K562 (cell line): Measurements from ENCODE around the gene CEP76. TPM values are rescaled to one million over a fixed set of nuclear protein-coding genes. Genes with fewer than 3 reads are reported as not detected.
"Not testable (repeated sequence)": the region's sequence is repeated elsewhere in the genome, so short reads cannot be mapped to it uniquely, and the experiment has no call there.

Experiments used
- ATAC-seq: fragments of 200-7000 bp; cut with Tn5 transposase; 3 replicates; pipeline ENCODE4 v1.9.1; 2020; ENCODE audit warnings: moderate library complexity
- BruUV-seq: library from RNA; stranded (reverse); fragments of 400-500 nt; replicated peaks from 2 replicates; lab custom pipeline; 2021; lab: Mats Ljungman, UMichigan
- CTCF ChIA-PET: fragments of 300-600 bp; formaldehyde crosslinking; extraction: SDS; loops from one replicate; lab custom pipeline; 2021; ENCODE audit warnings: low intra/inter-chr PET ratio; lab: Yijun Ruan, JAX
- POLR2A ChIA-PET: fragments of 300-600, 350-650 bp; sonication (Branson Sonifier 250); formaldehyde crosslinking; extraction: SDS; loops from one replicate; lab custom pipeline; 2021; ENCODE audit warnings: antibody characterized with exemption, inconsistent platforms; lab: Yijun Ruan, JAX
- DNase-seq, 4 experiments: peaks; one replicate each; pipeline versions ENCODE4 v3.0.0 to v3.0.0-alpha.2; 2011 to 2018; ENCODE audit warnings: low spot score in 3 of 4, mixed read lengths in 3 of 4; ENCODE audit errors: extremely low read depth in 1 of 4
- FAIRE-seq: peaks from 2 replicates; lab custom pipeline; 2011; peaks lifted over from hg19 to GRCh38; lab: Jason Lieb, UNC
- H2AFZ ChIP-seq: 2 replicates; pipeline ENCODE4 v1.6.0; 2011; ENCODE audit warnings: low read depth, low read length, control low read depth, inconsistent platforms
- H3K27ac ChIP-seq: fragments of 200-600 bp; 3 replicates; pipeline ENCODE4 v1.8.0; 2011; ENCODE audit warnings: low read depth, mild to moderate bottlenecking, control low read depth, inconsistent platforms, low read length, moderate library complexity, mixed read lengths; ENCODE audit errors: extremely low read depth
- H3K27me3 ChIP-seq, 2 experiments: fragments of 300-600 bp in 1 of 2; 2 replicates in 1 of 2; 3 replicates in 1 of 2; pipeline versions ENCODE4 v1.6.0 to v1.8.0; 2011; ENCODE audit warnings: inconsistent platforms in 2 of 2, low read length in 2 of 2, mild to moderate bottlenecking in 1 of 2, mixed read lengths in 1 of 2, moderate library complexity in 1 of 2; ENCODE audit not compliant: control insufficient read depth in 2 of 2, insufficient read depth in 2 of 2
- H3K36me3 ChIP-seq: fragments of 300-600 bp; 3 replicates; pipeline ENCODE4 v1.8.0; 2011; ENCODE audit warnings: mild to moderate bottlenecking, low read length, inconsistent platforms; ENCODE audit not compliant: control insufficient read depth, insufficient read depth
- H3K4me1 ChIP-seq, 2 experiments: fragments of 200-600 bp in 1 of 2; replicated peaks in 1 of 2; 2 replicates in 1 of 2; 3 replicates in 1 of 2; pipeline versions ENCODE4 v1.5.1 to v1.8.0; 2011; ENCODE audit warnings: inconsistent platforms in 2 of 2, low read length in 2 of 2, mild to moderate bottlenecking in 1 of 2, mixed read lengths in 1 of 2, moderate library complexity in 1 of 2; ENCODE audit not compliant: control insufficient read depth in 2 of 2, insufficient read depth in 2 of 2
- H3K4me2 ChIP-seq: 2 replicates; pipeline ENCODE4 v1.6.1; 2011; ENCODE audit warnings: low read length, control low read depth, inconsistent platforms, mixed read lengths; ENCODE audit not compliant: insufficient read depth
- H3K4me3 ChIP-seq: fragments of 200-600 bp; sonication (generic), shearing (Covaris generic); 2 replicates; pipeline ENCODE4 v1.5.1; 2016; ENCODE audit warnings: control low read depth, inconsistent platforms
- H3K79me2 ChIP-seq: fragments of 200-600 bp; 3 replicates; pipeline ENCODE4 v1.8.0; 2011; ENCODE audit warnings: low read length, inconsistent platforms; ENCODE audit not compliant: control insufficient read depth, insufficient read depth
- H3K9ac ChIP-seq, 2 experiments: 2 replicates each; pipeline versions ENCODE4 v1.6.0 to v1.6.1; 2011; ENCODE audit warnings: low read depth in 2 of 2, low read length in 2 of 2, control low read depth in 1 of 2, inconsistent platforms in 1 of 2, mild to moderate bottlenecking in 1 of 2, mixed read lengths in 1 of 2; ENCODE audit not compliant: insufficient read depth in 1 of 2
- H3K9me1 ChIP-seq: one replicate; pipeline ENCODE4 v1.6.0; 2011; ENCODE audit warnings: inconsistent platforms, mild to moderate bottlenecking, low read length, moderate library complexity; ENCODE audit not compliant: control insufficient read depth, insufficient read depth
- H3K9me3 ChIP-seq: replicated peaks from 2 replicates; pipeline ENCODE4 v1.5.1; 2011; ENCODE audit warnings: low read depth, low read length, inconsistent platforms; ENCODE audit not compliant: control insufficient read depth, insufficient read depth
- H4K20me1 ChIP-seq: replicated peaks from 2 replicates; pipeline ENCODE4 v1.6.1; 2011; ENCODE audit warnings: low read length, inconsistent platforms, mixed read lengths; ENCODE audit not compliant: control insufficient read depth, insufficient read depth
- ETV1 ChIP-seq: fragments of 450-650 bp; conservative IDR thresholded peaks from 2 replicates; pipeline ENCODE4 v1.6.1; 2016; ENCODE audit warnings: missing genetic modification characterization, control low read depth, low read depth, missing compliant biosample characterization
- KAT7 ChIP-seq: sonication (generic); formaldehyde crosslinking; IDR thresholded peaks from 2 replicates; pipeline ENCODE4 v1.8.0; 2022; ENCODE audit warnings: missing genetic modification reagents, mild to moderate bottlenecking, borderline replicate concordance
- POLR2AphosphoS2 ChIP-seq: IDR thresholded peaks from 2 replicates; pipeline ENCODE4 v1.6.1; 2012; ENCODE audit warnings: low read length, improper control_type of control experiment
- ZNF146 ChIP-seq: IDR thresholded peaks from one replicate; pipeline ENCODE4 v1.6.1; 2018; ENCODE audit warnings: missing compliant biosample characterization; ENCODE audit not compliant: unreplicated experiment
- ZNF384 ChIP-seq: IDR thresholded peaks from 2 replicates; pipeline ENCODE4 v1.6.1; 2012; ENCODE audit warnings: low read depth, low read length, improper control_type of control experiment
- WGBS: fragments of 100-300 bp; shearing (Covaris generic); methylation state at CpG from one replicate; pipeline ENCODE4 v1.1.6; 2016; ENCODE audit warnings: low coverage, mixed read lengths; ENCODE audit not compliant: insufficient coverage; ENCODE audit errors: missing lambda C conversion rate; 5-methylcytosine and 5-hydroxymethylcytosine counted together
- in situ Hi-C: fragments of 300-500 bp; cut with MboI; formaldehyde crosslinking; loops from 4 replicates; pipeline ENCODE4 v1.15.0; 2018; ENCODE audit warnings: inconsistent platforms, mixed read lengths
- intact Hi-C: fragments of 100-400 bp; cut with micrococcal nuclease; formaldehyde crosslinking; loops from 2 replicates; pipeline ENCODE4 v1.14.2; 2022
- polyA plus RNA-seq, 8 experiments: library from polyadenylated mRNA; depleted of rRNA in 4 of 8; stranded (reverse) in 5 of 8; unstranded in 3 of 8; fragments of >200 nt; fragmentation: Nextera tagmentation in 2 of 8; fragmentation: Illumina TruSeq in 1 of 8; extraction: Ambion mirVana in 2 of 8; extraction: Trizol in 1 of 8; gene quantifications; 2 replicates each; pipeline versions ENCODE4 v1.2.1 to v1.2.3, GENCODE V29; 2011 to 2014; ENCODE audit warnings: inconsistent platforms in 1 of 8, missing spikeins in 1 of 8
- total RNA-seq, 7 experiments: library from RNA; depleted of rRNA in 6 of 7; stranded (reverse); fragments of >200 nt in 6 of 7; fragmentation: Illumina TruSeq in 2 of 7; extraction: Trizol in 2 of 7; gene quantifications; 2 replicates each; pipeline versions ENCODE4 v1.2.1 to v1.2.3, GENCODE V29; 2011 to 2021; ENCODE audit warnings: low replicate concordance in 1 of 7
- TF ChIP-seq, protein P1 (sequence below): fragments of 450-650 bp; IDR thresholded peaks from 2 replicates; pipeline ENCODE4 v1.6.1; 2014; ENCODE audit warnings: low read depth, mild to moderate bottlenecking, moderate library complexity, borderline replicate concordance
- TF ChIP-seq, protein P2 (sequence below), 2 experiments: fragments of 450-650 bp; conservative IDR thresholded peaks; 2 replicates each; pipeline ENCODE4 v1.6.1; 2017; ENCODE audit warnings: mild to moderate bottlenecking in 2 of 2, moderate library complexity in 2 of 2

The CEP76 gene
- total and polyA plus RNA-seq, 9 of the 15 experiments (the other 6 are each of a cell fraction or from before 2014, with no cell fraction given), result 5.3 to 27.3 (median 19.3) TPM

DNA sequence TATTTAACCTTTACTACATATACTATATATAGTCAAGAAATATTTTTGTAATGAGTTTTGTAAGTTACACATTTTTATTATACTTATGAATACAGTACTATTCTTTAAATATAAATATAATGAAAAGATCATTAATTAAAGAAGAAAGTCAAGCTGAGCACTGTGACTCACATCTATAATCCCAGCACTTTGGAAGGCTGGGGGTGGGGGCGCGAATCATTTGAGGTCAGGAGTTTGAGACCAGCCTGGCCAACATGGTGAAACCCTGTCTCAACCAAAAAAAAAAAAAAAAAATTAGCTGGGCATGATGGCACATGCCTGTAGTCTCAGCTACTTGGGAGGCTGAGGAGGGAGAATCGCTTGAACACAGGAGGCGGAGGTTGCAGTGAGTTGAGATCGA lies 58.8 kb downstream of the CEP76 start:
- H3K4me3 ChIP-seq, H3K9ac ChIP-seq, FAIRE-seq, H3K9me3 ChIP-seq, H3K4me2 ChIP-seq, H3K27ac ChIP-seq, H3K9me1 ChIP-seq, in situ Hi-C loops, CTCF ChIA-PET, H2AFZ ChIP-seq, intact Hi-C loops, BruUV-seq, DNase-seq, H3K27me3 ChIP-seq, H4K20me1 ChIP-seq, ATAC-seq: not testable (repeated sequence)
- Histone ChIP-seq H3K79me2 (peaks cover 24% of the 10 kb centered on the region), H3K4me1 (peaks cover 9 to 21% of the 10 kb centered on the region in 2 experiments; a peak in 3 of 5 replicates), H3K36me3 (peaks cover 17% of the 10 kb centered on the region; the same call in 2 of the 3 replicates)
- WGBS, result 92% methylated on average over 5 of the region's 5 CpGs
- POLR2A ChIA-PET, result interaction anchor here (0.6 to 1.4 kb wide), 2 partner anchors 9 to 281 kb away, joined by 3 read pairs; no protein-coding TSS in a partner anchor

DNA sequence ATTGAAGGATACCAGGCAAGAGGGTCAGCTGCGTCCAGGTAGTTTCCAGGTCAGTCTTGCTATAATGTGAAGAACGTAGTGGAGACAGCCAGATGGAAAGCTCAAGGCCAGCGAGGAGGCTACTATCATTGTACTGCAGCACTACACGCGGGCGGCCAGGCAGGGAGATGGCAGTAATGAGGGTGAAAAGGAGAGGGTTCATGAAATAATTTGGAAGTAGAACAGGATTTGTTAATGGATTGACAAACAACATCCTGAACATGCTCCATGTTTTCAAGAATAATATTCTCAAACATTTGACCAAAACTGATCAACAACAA lies 61.7 kb downstream of the CEP76 start:
- intact Hi-C loops (no loop called here), in situ Hi-C loops (no loop called here)
- peaks cover 11 to 28% of the 10 kb centered on the region in 2 experiments; a peak in 3 of 5 replicates for H3K4me1 ChIP-seq
- POLR2A ChIA-PET, result interaction anchor here (0.6 to 1.5 kb wide), 6 partner anchors 8 to 276 kb away, joined by 3 to 6 read pairs (median 4); no protein-coding TSS in a partner anchor
- H2AFZ ChIP-seq, result peak overlapping the region; percentile 70
- peaks cover under 1% of the 10 kb centered on the region; the same call in 1 of the 3 replicates for H3K36me3 ChIP-seq
- H3K27me3 ChIP-seq, result no peaks in the 10 kb centered on the region
- 45% methylated on average over 6 of the region's 6 CpGs for WGBS
- peak overlapping the region; percentile 48; the same call in 2 of the 3 replicates for H3K27ac ChIP-seq
- H3K9me1 ChIP-seq, result no peaks in the 10 kb centered on the region
- CTCF ChIA-PET, result interaction anchor here (0.7 kb wide), 1 partner anchor 167 kb away, joined by 4 read pairs; no protein-coding TSS in a partner anchor
- H3K9ac ChIP-seq, result peak overlapping the region; percentile 32 to 43; a peak in 2 of 4 replicates
- no peak for FAIRE-seq
- no peaks in the 10 kb centered on the region; the same call in 1 of the 2 replicates for H4K20me1 ChIP-seq
- peaks cover 18% of the 10 kb centered on the region for H3K79me2 ChIP-seq
- no peaks in the 10 kb centered on the region for H3K9me3 ChIP-seq
- H3K4me2 ChIP-seq, result peak overlapping the region; percentile 56; the same call in 1 of the 2 replicates
- H3K4me3 ChIP-seq, result no peak overlapping the region
- ATAC-seq, result peak; percentile 69
- DNase-seq, result no peak
- no TSS peak for BruUV-seq
- TF ChIP-seq, protein P1, sequence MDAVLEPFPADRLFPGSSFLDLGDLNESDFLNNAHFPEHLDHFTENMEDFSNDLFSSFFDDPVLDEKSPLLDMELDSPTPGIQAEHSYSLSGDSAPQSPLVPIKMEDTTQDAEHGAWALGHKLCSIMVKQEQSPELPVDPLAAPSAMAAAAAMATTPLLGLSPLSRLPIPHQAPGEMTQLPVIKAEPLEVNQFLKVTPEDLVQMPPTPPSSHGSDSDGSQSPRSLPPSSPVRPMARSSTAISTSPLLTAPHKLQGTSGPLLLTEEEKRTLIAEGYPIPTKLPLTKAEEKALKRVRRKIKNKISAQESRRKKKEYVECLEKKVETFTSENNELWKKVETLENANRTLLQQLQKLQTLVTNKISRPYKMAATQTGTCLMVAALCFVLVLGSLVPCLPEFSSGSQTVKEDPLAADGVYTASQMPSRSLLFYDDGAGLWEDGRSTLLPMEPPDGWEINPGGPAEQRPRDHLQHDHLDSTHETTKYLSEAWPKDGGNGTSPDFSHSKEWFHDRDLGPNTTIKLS, result 0 out of 2 replicates have a peak, but pooled peaks have one; percentile 5
- TF ChIP-seq, protein P2, sequence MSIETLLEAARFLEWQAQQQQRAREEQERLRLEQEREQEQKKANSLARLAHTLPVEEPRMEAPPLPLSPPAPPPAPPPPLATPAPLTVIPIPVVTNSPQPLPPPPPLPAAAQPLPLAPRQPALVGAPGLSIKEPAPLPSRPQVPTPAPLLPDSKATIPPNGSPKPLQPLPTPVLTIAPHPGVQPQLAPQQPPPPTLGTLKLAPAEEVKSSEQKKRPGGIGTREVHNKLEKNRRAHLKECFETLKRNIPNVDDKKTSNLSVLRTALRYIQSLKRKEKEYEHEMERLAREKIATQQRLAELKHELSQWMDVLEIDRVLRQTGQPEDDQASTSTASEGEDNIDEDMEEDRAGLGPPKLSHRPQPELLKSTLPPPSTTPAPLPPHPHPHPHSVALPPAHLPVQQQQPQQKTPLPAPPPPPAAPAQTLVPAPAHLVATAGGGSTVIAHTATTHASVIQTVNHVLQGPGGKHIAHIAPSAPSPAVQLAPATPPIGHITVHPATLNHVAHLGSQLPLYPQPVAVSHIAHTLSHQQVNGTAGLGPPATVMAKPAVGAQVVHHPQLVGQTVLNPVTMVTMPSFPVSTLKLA (conservative IDR thresholded peaks at IDR 0.05), result 0 out of 4 replicates have a peak, but pooled peaks of 1 of the 2 experiments have one; percentile 3
- TF ChIP-seq ETV1 (0 out of 2 replicates have a peak, but pooled peaks have one; percentile 3), POLR2AphosphoS2 (no peak), ZNF384 (no peak), KAT7 (CRISPR knock-in tag) (no peak), ZNF146 (CRISPR knock-in tag) (no peak)
